GM21526 (cell line): ENCODE measurements around the gene SPSB4.
A peak's percentile ranks its signal among the peaks of the same experiment; 100 is the strongest.

ENCODE experiments used
- ATAC-seq: cut with Tn5 transposase; IDR thresholded peaks from one replicate; pipeline ENCODE4 v1.9.1; 2021; ENCODE audit warnings: moderate library complexity; ENCODE audit not compliant: unreplicated experiment, low FRiP score

The SPSB4 gene

DNA sequence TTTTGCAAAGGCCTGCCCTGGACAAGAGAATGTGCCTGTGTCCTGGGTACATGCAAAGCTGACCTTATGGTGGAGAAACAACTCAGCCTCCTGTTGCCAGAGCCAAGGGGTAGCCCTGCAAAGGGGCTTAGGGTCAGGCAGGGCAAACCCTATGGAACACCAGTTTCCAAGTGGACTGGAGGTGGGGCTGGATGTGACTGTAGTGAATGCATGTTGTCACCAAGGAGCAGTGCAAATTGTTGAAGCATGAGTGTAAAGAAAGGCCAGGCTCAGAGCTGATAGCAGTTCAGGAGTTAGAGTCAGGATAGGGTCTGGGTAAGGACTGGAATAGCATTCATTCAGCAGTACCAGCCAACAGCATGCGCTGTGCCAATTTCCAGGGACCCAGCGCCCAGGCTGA lies 97.6 kb downstream of the SPSB4 start:
- ATAC-seq, result no peak

DNA sequence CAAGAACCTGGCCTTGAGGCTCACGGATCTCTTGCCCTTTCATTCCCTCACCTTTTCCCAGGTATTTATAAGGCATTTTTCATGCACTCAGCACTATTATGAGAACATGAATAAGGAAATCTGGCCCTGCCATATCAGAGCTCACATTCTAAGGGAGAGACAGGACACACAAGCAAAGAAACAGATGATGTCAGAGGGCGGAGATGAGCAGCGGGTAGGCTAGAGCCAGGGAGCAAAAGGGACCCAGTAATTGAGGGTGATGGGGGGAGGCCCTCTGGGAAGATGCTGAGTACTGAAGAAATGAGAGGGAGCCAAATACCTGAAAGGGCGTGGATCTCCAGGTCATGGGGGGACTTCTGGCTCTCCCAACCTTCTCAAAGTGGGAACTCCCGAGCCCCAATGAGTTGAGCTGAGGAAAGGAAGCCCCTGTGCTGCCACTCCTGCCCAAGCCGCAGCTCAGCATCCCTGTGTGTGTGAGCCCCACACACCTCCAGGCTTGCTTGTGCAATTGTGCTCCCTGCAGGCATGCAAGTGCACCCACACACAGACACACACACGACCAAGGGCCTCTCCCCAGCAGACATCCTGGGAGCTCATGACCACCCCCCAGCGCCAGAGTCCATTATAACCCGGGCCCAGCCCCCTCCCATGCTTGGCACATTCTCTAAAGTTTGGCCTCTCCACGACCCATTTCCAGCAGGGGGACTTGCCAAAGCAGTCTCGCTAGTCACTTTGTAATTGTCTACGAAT lies 99.1 kb downstream of the SPSB4 start:
- ATAC-seq, result no peak

DNA sequence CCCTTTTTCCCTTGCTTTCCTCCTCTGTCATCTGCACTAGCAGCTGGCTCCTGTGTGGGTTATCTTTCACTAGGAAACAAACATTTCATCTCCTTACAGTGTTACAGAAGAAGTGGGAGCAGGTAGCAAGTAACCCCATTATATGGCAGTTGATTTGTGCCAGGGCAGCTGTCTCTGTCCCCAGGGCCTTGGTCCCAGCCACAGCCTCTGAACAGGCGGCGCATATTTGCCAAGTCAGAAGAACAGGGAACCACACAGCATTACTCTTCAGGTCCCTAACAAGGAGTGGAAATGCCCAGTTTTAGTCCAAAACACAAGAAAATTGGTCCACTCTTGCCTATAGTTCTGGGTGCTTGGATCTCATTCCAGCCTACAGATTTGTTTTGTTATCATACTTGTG lies 99.8 kb downstream of the SPSB4 start:
- ATAC-seq, result no peak

DNA sequence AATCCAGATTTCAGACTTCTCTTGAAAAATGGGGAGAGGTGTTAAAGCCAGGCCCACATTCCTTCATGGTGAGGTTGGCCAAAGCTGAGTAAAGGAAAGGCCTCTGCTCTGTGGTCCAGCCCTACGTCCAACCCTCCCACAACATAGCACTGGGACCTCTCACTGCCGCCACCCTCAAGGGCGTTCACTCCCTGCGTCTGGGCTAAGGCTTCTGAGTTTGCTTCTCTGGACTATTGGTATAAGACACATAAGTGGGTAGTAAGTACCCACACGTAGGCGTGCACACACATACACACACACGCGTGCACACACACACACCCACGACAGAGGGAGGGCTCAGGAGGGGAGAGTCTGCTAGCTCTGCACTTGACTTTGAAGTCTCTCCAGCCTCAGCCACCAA lies 100.3 kb downstream of the SPSB4 start:
- ATAC-seq, result no peak

DNA sequence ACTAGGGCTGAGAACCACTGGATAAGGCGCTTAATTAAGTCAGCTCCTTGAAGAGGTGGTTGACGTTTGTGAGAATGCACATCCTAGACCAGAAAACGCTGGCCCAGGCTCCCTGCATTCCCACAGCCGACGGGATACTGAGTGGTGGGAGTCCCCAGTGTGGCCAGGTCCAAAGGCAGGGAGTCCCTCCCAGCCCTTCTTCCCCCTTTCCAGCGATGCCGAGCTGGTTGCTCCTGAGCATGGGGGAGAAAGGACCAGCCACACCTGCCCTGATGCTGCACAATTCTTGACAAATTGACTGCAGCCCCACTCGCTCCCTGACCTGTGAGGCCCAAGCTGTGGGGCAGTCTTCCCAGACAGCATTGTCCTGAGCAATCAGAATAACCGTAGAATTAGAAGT lies 101.0 kb downstream of the SPSB4 start:
- no peak for ATAC-seq

DNA sequence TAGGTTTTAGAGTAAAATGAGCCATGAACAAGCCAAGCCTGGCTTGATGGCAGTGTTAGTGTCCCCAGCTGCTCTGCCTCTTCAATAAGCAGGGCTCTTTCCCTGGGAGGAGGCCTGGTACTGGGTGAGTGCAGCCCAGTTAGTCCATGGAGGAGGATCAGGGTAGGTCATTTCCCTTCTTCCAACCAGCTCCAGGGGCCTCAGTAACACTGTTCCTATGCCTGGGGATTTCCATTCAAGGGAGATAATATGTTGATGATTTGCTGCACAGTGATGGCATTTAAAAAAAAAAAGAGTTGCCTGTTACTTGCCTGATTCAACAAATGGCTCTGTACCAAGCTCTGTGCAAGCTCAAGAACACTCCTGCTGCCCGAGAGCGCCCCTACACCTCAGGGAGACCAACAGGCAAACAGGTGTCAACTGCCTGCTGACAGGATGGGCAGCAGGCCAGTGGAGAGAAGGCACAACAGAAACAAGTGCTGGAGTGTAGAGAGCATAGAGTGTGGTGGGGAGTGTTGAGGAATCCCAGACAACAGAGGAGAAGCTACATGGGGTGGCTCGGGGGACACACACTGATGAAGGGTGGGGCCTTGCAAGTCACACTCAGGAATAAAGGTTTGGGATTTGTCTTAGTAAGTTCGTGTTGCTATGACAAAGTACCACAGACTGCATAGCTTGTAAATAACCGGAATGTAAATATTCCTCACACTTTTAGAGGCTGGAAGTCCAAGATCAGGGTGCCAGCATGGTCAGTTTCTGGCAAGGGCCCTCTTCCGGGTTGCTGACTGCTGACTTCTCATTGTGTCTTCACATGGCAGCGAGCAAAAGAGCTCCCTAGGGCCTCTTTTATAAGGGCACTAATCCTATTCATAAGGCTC lies 101.9 kb downstream of the SPSB4 start:
- no peak for ATAC-seq

DNA sequence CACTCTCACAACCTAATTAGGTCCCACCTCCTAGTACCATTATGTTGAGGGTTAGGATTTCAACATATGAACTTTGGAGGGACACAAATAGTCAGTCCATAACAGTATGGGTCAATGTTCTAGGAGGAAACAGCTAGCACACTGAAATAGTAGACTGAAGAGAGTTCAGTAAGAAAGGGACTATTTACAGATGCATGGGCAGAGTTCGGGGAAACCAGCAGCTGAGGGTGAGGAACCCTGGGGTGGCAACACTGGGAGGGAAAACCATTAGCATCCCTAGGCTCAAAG lies 102.5 kb downstream of the SPSB4 start:
- no peak for ATAC-seq

DNA sequence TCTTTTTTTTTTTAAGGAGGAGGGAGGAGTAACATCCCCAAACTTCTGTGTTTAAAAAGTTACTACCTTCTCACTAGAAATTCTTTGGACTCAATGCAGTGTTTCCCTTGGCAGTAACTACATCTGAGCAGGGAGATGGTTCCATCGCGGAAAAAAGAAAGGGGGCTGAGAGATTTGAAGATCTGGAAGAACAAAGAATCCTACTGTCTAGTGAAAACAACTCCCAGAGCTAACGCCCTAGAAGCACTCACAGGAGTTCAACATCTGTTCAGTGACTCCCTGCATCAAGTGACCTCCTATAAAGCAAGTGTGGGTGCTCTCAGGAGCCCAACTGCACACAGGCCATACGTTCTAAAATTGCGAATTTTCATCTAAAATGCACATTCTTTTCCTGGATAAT lies 113.7 kb downstream of the SPSB4 start:
- no peak for ATAC-seq

DNA sequence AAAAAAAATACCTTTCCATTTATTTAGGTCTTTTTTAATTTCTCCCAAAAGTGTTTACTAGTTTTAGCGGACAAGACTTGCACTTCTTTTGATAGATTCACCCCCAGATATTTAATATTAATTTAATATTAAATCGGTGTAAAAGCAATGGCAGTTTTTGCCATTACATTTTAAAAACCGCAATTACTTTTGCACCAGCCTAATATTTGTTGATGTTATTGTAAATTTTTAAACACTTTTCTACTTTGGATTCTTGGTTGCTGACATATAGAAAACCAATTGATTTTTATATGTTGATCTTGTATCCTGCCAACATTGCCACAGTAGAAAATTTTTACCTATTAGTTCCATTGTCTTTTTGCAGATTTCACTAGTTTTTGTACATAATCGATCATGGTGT lies 116.5 kb downstream of the SPSB4 start:
- ATAC-seq, result no peak

DNA sequence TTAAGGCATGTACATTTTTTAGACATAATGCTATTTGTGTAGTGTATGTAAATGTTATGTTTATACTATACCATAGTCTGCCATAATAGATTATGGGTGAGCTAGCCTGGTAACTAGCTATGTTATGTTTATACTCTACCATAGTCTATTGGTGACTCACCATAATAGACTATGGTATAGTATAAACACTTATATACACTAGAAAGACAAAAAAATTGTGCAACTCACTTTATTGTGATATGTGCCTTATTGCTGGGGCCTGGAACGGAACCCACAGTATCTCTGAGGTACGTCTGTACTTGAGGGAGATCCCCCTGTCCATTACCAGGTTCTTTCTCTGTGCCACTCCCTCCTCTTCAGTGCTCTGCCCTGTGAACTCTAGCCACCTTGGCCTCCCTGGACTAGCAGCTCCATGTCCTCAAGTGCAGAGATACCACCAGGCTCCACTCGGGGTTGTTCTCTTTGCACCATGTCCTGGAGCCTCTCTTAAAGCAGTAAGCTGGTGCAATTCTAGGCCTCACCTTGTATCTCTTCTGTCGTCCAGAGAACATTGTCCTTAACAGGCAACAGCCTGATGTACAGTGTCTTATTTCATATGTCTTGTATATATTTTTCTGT lies 119.6 kb downstream of the SPSB4 start:
- ATAC-seq, result no peak

DNA sequence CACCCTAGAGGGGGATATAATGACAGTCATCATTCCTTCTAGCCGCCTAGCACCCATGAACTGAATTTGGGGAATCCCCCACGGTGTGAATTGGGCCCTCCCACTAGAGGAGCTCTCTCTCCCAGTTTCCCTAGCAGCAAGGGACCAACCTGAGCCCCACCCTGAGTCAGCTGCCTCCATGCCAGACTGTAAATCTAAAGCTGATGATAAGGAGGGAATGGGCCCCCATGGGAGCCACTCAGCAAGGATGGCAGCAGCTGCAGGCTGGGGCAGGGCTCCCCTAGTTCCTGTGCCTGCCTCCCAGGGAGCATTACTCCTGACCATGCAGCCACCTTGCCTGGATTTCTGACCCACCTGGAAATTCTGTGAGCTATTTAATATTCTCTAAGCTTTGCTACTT lies 123.5 kb downstream of the SPSB4 start:
- ATAC-seq, result no peak

DNA sequence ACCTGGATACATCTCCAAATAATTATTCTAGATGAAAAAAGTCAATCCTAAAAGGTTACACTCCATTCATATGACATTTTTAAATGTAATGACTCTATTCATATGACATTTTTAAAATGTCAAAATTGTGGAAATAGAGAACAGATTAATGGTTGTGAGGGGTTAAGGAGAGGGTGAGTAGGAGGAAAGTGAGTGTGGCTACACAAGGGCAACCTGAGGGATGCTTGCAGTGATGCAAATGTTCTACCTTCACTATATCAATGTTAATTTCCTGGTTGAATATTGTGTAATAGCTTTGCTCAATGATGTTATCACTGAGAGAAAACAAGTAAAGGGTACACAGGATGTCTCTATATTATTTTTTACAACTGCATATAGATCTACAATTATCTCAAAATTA lies 125.6 kb downstream of the SPSB4 start:
- no peak for ATAC-seq

DNA sequence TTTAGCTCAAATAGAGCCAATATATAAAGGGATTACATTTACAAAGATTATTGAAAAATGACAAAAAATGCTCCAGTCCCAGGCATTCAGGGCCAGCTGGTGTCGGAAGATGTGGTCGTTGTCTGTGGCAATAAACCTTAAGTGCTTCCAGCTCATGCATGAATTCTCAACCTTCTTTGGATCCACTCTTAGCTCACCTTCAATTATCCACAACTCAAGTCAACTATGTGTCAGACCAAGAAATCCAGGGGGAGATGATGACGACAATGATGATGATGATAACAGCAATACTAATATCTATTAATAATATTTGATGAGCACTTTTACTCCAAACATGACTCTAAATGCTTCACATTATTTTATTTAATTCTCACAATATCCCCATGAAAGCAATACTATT lies 126.9 kb downstream of the SPSB4 start:
- no peak for ATAC-seq

DNA sequence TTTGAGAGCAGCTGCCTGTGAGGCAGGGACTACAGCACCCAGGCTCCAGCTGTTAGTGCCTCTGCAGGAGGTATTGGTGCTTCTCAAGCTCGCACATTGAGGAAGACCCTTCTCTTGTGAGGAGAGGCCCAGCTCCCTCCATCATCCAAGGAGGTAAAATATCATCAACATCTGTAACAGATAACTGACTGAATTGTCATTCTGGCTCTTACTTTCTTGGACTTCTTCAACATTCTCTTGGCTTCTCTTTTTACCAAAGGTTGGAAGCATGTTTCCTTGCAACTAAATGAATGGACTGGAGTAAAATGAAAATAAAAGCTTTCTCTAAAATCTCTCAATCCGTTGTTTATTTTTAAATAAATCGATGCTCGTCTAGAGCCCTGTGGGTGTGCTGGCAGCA lies 127.4 kb downstream of the SPSB4 start:
- ATAC-seq, result no peak

DNA sequence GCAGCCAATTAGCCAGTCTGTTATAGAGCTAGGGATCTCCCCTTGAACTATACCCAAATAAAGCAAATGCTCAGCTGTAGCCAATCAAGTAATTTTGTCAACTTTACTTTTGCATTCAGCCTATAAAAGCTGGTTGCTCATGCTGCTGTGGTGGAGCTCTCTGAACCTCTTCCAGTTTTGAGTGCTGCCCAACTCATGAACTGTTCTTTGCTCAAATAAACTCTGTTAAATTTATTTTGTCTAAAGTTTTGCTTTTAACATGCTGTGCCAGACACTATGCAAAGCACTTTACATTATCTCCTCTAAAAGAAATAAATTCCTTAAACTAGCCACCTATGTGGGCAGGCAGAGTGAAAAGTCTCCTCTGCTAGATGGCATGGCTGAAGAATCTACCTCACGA lies 128.8 kb downstream of the SPSB4 start:
- ATAC-seq, result no peak

DNA sequence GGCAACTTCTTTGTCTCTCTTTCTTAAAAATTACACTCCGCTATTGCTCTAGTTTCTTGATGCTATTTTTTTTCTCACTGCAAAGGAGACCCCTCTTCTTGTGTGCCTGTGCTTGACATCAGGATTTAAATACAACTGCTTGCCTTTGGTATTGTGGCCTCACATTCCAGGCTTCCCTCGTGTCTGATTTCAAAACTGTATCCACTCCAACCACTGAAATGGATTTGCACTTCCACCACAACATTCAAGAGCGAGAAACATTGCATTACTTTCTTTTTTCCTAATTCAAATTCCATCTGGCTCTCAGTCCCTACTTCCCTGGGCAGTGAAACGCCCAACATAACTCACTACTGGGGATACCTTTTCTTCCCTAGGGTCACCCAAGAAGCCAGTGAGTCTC lies 130.0 kb downstream of the SPSB4 start:
- no peak for ATAC-seq

DNA sequence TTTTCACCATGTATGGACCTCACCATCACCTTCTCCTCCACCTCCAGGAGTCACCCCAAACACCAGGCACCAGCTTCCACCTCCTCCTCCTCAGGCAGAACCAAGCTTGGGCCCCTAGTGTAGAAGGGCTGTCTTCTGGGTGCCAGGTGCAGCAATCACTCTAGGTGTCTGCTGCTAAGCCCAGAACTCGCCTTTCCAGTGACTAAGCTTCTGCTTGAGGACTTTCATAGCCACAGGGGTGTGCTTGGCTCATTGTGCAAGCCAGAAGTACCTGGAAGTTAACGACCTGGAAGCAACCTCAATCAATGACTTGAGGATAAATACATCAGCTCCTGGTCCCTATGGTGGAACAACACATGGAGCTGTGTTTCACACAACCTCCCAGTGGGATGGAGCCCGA lies 130.7 kb downstream of the SPSB4 start:
- no peak for ATAC-seq

DNA sequence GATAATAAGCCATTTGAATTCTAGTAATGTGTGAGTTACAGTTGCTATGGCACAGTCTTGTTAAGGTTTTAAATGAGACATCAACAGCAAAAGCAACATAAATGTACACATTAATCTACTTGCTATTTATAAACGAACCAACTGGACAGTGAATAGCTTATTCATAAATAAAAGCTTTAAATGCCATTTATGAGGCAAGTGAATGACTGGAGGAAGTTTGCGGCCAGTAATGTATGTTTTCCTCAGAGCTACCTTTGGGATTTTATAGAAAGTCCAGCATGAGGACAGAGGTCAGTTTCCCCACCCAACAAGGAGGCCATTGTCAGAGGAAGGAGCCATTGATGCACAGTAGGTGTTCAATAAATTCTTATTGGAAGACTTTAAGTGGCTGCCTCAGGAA lies 132.5 kb downstream of the SPSB4 start:
- ATAC-seq, result no peak

DNA sequence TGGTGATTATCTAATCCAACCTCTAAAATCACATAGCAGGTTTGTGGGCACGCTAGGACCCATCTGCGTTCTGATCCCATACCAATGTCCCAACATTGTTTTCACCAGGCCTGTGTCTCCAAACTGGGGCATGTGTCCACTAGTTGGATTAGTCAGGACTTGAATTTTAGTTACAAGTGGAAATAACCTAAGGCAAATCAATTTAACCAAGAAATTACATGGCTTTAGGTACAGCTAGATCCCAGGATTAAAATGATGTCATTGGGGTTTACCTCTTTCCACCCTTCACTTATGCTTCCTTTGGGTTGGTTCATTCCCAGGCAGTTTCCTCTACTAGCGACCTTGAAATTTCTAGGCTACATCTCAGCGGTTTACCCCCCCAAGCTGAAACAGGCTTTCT lies 133.3 kb downstream of the SPSB4 start:
- ATAC-seq, result no peak

DNA sequence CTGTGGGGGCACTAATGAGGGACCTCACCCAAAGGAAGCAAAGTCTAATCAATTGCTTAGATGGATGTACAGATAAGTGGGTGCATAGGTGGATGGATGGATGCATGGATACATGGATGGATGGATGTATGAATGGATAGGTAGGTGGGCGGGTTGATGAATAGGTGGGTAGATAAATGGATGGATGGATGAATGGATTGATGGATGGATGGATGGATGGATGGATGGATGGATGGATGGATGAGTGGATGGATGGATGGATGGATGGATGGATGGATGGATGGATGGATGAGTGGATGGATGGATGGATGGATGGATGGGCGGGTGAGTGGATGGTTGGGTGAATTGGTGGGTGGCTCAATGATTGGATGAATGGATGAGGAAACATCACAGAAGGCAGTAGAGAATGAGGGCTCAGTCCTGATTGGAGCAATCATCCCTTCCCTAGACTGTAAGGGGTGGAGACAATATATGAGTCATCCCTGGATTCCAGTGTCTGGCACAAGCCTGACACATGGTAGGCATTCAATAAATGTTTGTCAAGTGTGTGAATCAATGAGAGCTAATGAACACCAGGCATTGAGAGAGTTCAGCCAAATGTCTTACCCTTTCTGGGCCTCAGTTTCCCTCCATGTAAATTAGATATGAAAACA lies 140.1 kb downstream of the SPSB4 start:
- no peak for ATAC-seq

DNA sequence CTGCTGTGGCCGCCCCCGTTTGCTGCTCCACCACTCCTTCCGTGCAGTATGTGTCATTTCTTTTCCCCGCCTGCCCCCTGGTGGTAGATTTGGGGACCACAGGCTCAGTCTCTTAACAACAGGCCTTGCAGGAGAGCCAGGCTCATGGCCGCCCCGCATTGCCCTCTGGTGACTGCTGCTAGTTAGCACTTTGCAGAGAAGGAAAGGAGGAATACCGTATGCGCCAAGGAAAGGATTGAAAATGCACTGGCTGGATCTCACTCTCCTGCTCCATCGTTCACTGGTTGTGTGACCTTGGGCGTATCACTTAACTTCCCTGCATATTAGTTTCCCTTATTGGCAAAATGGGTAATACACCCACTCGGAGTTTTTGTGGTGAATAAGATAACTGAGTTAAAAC lies 141.2 kb downstream of the SPSB4 start:
- ATAC-seq, result peak; percentile 100
